Left hindlimb (tissue), 1 donor: ENCODE data around the gene PCGF1.
"Not testable (repeated sequence)": the region's sequence is repeated elsewhere in the genome, so short reads cannot be mapped to it uniquely, and the experiment has no call there.

Experiments used
- DNase-seq: peaks from one replicate; pipeline ENCODE4 v3.0.0-alpha.2; 2018

PCGF1 gene

DNA sequence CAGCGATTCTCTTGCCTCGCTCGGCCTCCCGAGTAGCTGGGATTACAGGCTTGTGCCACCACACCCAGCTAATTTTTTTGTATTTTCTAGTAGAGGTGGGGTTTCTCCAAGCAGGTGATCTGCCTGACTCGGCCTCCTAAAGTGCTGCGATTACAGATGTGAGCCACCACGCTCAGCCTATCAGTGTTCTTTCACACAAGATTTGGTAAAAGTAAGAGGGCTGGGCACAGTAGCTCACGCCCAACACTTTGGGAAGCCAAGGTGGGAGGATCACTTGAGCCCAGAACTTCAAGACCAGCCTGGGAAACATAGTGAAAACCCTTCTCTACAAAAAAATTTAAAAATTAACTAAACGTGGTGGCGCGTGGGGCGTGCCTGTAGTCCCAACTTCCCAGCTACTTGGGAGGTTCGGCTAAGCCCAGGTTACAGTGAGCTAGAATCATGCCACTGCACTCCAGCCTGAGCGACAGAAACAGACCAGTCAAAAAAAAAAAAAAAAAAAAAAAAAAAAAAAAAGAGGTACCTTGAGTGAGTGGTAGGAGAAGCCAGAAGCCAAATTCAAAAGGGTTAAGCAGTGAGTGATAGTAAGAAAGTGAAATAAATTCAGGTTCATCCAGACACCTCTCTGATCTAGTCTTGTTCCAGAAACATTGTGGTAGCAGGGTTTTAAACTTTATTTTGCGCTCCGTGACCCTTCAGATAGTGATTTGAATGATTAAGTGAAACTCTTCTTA lies 36.0 kb downstream of the PCGF1 start:
- DNase-seq: no peak

DNA sequence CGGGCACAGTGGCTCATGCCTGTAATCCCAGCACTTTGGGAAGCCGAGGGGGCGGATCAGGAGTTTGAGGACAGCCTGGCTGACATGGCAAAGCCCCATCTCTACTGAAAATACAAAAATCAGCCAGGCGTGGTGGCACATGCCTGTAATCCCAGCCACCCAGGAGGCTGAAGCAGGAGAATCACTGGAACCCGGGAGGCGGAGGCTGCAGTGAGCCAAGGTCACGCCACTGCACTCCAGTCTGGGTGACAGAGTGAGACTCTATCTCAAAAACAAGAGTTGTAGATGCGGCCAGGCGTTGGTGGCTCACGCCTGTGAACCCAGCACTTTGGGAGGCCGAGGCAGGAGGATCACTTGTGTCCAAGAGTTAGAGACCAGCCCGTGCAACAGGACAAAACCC lies 36.8 kb downstream of the PCGF1 start:
- not testable (repeated sequence) for DNase-seq

DNA sequence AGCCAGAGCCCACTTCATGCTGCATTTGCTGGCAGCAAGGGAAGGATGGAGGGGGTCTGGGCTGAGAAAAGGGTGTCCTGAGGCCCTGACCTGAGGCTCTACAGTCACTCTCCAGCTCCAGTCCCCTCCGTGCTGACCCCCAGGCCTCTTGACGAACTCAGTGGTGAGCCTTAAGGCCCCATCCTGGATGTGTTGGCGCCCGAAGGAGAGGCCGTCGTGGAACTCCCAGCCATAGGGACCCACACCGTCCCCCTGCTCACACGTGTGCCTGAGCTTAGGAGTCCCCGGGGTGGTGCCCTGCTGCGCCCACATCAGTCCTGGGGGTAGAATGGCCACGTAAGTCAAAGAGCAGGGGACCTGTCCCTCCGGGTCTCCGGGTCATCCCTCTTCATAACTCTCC lies 43.1 kb downstream of the PCGF1 start:
- no peak for DNase-seq

DNA sequence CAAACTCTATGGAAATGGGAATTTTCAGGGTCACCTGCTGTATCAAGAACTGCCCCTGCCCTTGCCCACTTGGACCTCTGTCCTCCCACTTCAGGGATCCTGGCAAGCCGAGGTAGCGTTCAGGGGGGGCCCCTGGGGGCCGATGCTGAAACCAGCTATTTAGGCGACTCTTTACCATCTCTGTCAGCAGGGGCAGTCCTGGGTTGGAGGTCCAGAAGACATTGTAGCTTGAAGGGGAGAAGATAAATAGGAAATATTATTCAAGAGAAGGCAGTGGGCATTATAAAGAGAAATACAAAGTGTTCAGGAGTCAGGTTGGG lies 44.7 kb downstream of the PCGF1 start:
- no peak for DNase-seq

DNA sequence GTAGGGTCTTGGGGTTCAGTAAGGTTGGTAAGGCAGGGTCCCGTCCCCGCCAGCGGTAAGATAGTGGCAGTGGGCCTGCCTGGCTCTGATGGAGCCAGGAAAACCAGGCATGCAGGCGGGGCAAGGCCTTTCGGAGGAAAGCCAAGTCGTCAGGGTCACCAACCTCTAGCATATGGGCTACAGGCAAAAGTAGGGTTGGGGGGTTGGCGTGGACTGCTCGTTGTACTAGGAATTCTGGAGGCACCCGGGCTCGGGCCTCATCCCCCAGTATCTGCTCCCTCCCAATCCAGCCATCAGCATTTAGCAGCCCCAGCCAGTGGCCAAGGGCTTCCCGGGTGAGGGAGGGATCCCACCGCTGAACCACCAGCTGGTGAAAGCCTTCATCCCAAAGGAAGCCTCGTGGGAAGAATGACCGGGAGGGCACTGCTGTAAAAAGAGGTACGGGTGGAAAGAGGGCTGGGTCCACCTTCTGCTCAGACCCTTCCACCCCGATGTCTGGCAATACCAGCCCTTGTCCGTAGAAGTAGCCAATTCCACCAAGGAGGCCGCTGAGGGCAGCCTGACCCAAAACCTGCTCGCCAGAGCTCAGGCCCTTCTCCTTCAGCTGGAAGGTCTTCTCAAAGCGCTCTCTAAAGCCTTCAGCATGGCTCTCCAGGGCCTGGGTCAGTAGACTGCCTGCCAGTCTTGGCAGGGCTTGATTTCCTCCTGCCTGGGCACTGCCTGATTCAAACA lies 45.3 kb downstream of the PCGF1 start:
- DNase-seq: no peak

DNA sequence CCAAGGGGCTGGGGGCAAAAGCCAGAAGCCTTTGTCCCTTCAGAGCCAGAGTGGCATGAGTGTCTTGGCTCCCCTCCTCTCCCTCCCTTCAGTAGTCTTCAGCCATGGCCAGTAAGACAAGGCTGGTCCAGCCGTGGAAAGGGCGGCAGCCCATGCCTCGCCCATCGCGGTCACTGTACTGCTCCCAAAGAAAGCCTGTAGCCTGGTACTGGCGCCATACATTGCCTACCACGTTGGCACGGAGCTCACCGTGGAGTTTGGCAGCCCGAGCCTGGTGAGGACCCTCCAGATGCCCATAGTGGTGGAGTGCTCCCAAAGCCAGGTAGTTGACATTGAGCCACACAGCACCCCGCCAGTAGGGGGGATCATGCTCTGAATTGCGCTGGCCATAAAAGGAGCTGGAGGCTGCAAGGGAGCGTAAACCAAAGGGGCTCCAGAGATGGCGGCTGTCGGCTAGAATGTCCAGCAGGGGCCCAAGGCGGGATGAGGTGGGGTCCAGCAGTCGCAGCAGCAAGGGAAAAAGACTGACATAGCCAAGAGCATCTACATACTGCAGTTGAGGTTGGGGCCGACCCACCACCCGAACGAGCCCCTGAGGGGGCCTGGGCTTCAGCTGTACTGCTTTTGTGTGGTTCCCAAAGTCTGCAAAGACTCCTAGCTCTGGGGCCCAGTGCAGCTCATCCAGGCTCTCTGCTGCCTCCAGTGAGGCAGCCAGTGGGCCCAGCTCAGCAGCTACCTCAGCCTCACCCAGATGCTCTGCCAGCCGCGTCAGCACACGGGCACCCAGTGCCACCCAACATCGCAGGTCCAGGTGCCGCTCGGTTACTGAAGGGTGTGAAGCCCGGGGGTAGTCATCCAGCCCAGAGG lies 46.1 kb downstream of the PCGF1 start:
- peak; percentile 36 for DNase-seq

DNA sequence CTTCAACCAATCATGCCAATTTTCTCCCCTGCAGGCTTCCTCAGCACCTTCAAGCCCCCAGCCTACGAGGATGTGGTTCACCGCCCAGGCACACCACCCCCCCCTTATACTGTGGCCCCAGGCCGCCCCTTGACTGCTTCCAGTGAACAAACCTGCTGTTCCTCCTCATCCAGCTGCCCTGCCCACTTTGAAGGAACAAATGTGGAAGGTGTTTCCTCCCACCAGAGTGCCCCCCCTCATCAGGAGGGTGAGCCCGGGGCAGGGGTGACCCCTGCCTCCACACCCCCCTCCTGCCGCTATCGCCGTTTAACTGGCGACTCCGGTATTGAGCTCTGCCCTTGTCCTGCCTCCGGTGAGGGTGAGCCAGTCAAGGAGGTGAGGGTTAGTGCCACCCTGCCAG lies 47.3 kb downstream of the PCGF1 start:
- peak; percentile 34 for DNase-seq

DNA sequence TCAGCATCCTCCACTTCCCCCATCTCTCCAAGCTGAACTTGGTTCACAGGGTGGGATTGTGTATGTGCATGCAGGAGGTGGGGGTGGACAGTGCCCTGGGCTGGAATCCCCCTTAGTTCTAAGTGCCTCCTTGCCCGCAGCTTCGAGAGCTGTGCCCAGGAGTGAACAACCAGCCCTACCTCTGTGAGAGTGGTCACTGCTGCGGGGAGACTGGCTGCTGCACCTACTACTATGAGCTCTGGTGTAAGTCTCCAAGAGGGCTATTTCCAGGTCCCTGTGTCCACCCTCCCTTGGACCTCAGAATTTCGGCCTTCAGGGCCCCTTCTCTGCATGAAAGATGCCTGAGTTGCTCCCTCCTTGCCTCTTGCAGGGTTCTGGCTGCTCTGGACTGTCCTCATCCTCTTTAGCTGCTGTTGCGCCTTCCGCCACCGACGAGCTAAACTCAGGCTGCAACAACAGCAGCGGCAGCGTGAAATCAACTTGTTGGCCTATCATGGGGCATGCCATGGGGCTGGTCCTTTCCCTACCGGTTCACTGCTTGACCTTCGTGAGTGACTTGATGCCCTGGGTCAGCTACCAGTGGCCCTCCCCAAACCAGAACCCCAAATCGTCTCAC lies 47.9 kb downstream of the PCGF1 start:
- DNase-seq: not testable (repeated sequence)

DNA sequence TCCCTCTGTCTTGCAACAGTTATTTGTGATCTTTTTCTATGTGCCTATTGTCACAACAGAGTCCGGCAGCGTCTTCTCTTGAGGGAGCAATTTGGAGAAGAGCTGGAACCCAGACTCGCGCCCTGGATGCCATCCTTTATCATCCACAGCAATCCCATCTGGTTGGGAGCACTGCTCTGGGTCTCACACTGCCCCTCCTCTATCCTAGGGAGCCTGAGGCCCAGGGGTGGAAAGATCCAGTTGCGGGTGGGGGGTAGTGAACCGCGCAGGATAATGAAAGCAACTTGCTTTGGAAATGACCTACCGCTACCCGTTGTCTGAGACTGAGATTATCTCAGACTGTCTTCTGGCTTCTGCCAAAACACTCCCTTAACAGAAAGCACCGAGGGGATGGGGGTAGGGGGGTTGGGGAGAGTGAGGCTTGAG lies 48.5 kb downstream of the PCGF1 start:
- peak; percentile 34 for DNase-seq

DNA sequence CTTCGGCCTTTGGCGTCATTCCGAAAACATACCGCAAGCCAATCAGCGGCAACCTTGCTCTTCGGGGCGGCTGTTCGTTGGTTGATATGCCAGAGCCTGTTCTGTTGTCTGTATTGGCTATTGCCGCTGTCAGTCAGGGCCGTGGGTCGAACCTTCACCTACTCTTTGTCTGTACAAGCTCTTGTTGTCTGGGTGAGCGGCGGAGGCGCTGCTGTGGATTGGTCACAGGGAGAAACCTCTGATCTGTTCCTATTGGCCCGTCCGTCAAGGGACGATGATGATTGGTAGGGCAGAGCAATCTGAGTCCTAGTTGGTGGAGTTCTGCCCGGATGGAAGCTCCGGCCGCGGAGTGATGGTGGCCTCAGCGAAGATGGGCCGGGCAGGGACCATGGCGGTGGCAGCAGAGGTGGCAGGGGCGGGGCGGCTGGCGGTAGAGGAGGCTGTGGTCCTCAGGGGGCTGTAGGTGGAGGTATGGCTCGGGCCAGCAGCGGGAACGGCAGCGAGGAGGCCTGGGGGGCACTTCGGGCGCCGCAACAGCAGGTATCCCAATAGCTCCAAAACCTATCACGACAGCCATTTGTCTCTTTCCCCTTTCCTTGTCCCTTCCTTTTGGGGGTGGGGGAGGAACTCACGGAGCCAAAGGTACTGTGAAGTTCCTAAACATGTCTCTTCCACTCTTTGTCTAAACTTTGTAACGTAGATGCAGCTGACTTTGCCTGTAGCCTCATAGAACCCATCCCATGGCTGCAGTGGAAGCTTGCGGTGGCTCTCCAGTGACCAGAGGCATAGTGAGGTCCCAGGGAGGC lies 49.2 kb downstream of the PCGF1 start, which contains the start of gene WBP1:
TSS of gene WBP1 (plus strand) at position 307 of the 806 bp plus-strand sequence. CDS start at position 472, 165 bp downstream.
- peak; percentile 100 for DNase-seq

DNA sequence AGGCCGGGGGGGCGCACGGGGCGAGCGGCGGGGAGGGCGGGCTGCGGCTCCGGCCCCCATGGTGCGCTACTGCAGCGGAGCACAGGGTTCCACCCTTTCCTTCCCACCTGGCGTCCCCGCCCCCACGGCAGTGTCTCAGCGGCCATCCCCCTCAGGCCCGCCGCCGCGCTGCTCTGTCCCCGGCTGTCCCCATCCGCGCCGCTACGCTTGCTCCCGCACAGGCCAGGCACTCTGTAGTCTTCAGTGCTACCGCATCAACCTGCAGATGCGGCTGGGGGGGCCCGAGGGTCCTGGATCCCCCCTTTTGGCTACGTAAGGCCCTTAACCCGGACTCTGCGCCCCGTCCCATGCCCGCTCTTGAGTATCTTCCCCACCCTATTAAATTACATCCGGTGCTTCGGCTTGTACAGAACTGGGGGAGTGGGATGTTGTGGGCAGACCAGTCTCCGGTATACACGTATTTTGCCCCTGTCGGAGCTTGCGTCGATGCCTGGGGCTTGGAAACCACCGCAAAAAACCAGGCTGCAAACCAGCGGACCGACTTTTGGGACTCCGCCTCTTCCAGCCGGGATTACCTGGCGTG lies 49.9 kb downstream of the PCGF1 start:
- DNase-seq: peak; percentile 81

DNA sequence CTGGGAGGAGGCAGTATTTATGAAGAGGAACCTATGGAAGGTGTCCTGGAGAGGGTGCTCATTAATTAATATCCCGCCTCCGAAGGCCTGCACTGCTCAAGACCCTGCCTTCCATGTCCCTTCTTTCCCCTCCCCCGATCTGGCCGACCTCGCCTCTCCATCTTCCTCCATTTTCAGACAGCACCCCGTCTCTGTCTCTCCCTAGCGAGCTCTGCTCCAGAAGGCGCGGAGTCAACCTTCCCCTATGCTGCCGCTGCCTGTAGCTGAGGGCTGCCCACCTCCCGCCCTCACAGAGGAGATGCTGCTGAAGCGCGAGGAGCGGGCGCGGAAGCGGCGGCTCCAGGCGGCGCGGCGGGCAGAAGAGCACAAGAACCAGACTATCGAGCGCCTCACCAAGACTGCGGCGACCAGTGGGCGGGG lies 50.4 kb downstream of the PCGF1 start:
- no peak for DNase-seq
